LNCaP clone FGC (cell line): Measurements from ENCODE around the gene RYR3.

Experiments
- DNase-seq: peaks from one replicate; pipeline ENCODE4 v3.0.0-alpha.2; 2011; ENCODE audit warnings: low read depth
- H3K4me3 ChIP-seq: 2 replicates; pipeline ENCODE4 v1.5.1; 2011; ENCODE audit warnings: mild to moderate bottlenecking, low read depth, low read length, control low read depth
- TF ChIP-seq, protein P1 (sequence below): IDR thresholded peaks from 2 replicates; pipeline ENCODE4 v1.5.1; 2012; ENCODE audit warnings: mild to moderate bottlenecking; ENCODE audit not compliant: control insufficient read depth, insufficient read depth; ENCODE audit errors: extremely low read depth

Gene RYR3

DNA sequence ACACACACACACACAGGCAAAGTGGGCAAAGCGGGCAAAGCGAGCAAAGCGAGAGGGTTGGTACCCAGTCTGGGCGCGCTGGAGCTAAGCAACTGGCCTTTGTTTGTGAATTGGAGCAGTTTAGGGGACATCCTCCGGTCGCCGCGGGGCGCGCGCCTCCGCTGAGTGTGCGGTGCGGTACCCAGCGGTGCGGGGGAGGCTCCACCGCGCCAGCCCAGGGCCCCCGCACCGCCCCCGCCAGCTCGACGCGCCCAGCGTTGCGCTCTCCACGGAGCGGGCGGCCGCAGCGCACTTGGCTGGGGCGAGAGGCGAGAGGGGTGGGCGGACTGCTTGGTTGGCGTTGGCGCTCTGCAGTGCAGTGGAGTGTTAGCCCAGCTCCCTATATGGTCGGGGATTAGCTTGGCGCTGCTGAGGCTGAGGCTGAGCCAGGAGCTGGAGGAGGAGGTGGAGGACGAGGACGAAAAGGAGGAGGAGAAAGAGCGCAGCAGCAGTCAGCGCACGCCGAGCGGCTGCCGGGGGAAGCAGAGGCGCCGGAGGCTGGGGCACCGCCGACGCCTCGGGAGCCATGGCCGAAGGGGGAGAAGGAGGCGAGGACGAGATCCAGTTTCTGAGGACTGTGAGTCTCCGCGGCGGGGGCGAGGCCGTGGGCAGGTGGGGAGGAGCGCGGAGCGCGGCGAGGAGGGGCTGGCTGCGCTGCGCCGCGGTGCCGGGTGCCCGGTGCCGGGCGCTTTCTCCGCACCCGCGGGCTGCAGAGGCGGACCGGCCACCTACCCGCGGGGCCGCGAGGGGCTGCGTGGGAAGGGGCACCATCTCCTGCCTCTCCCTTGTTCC lies at the start of gene RYR3:
Gene RYR3 (plus strand): TSS at position 487 of the 831 bp plus-strand sequence. CDS start 79 bp downstream, at position 566.
- no peak within 1 kb of the TSS for H3K4me3 ChIP-seq
- TF ChIP-seq, protein P1, sequence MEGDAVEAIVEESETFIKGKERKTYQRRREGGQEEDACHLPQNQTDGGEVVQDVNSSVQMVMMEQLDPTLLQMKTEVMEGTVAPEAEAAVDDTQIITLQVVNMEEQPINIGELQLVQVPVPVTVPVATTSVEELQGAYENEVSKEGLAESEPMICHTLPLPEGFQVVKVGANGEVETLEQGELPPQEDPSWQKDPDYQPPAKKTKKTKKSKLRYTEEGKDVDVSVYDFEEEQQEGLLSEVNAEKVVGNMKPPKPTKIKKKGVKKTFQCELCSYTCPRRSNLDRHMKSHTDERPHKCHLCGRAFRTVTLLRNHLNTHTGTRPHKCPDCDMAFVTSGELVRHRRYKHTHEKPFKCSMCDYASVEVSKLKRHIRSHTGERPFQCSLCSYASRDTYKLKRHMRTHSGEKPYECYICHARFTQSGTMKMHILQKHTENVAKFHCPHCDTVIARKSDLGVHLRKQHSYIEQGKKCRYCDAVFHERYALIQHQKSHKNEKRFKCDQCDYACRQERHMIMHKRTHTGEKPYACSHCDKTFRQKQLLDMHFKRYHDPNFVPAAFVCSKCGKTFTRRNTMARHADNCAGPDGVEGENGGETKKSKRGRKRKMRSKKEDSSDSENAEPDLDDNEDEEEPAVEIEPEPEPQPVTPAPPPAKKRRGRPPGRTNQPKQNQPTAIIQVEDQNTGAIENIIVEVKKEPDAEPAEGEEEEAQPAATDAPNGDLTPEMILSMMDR, result no peak
- no peak for DNase-seq

DNA sequence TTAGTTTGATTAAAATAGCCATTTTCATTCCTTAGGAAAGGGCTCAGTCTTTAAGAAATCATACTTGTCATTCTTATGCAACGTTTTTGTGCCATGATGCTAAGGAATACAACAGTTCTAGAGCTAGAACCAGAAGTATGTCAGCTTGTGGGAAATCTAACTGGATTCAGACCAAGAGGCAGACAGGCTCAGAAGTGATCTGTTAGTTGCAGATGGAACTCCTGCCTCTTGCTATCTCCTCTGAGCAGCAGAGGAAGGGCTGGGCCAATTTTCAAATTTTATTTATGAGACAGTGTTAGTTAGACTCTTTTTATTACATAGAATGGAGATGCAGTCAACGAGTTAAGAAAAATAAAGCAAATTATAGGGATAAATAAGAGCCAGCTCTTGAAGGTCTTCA lies 48.5 kb upstream of the RYR3 start:
- H3K4me3 ChIP-seq, result no peak overlapping the region
- TF ChIP-seq, protein P1, result no peak
- no peak for DNase-seq

DNA sequence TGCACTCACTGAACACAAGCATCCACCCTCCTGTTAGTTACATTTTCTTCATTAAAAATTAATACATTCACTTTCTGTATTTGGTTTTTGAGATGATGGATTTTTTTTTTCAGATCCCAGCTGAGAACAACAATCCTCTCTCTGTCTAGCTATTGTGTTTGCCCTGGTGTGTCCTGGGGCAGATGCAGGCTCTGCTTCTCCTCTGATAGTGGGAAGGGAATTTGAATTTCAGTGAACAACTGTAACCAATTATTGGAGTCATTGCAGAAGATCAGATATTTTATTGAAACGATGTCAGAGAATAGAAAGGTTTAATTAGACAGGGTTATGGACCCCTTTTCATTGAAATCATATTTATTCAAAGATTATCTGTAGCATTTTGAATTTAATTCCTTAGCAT lies 33.1 kb upstream of the RYR3 start:
- DNase-seq, result no peak
- TF ChIP-seq, protein P1, result no peak
- H3K4me3 ChIP-seq, result no peak overlapping the region

DNA sequence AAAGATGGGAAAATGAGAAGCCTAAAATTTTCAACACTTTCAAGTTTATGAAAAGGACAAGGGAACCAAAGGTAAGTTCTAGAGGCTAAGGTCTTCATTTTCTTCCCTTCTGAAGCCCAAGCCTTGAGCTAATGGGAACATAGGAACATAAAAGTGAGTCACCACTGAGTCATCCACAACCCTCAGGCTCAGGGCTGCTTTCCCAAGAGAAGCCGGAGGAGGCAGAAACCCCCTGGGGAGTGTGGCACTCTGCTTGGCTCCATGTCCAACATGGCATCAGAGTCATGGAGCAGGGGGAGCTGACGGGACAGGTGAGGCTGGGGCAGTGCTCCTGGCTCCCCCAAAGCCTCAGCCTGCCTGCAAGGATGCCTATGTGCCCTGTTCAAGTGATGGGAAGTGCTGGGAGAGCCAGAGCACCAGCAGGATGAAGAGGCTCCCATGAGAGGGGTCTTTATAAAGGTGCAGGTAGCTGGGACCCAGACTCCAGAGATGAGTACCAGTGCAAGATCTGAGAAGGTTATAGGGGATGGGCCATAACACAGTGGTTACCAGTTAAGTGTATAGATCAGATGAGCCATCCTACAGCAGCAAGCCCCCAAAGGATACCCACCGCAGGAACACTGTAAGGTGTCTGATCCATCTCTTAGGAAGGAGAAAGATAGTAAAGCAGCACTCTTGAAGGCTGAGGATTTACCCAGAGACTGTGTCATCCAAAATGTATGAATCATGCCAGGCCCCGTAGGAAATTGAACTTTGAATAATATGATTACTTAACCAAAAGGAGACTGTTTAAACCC lies 31.8 kb upstream of the RYR3 start:
- H3K4me3 ChIP-seq, result no peak overlapping the region
- TF ChIP-seq, protein P1, result no peak
- DNase-seq, result no peak

DNA sequence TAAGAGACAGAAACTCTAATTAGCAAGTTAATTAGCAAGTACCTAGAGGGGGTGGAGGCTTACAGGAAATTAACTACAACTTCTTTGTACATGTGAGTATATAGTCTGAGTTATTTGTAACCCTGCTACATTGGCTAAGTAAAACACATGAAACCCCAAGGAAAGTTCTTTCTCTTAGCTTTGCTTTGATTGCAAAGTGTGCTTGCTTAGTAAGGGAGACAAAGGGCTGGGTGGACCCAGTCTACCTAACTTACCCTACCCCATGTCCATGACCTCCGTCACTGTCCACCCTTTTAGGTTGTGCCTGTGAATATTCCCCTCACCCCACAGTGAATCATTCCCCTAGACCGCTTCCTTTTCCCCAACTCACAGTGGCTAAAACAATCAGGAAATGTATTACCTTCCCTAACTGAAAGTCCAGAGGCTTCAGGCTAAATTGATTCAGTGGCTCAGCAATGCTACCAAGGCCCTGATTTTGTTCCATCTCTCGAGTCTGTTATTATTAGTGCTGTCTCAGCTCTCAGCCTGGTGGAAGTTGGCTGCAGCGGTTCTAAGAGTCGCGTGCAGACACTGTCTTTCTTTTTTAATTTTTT lies 31.1 kb upstream of the RYR3 start:
- H3K4me3 ChIP-seq, result no peak overlapping the region
- TF ChIP-seq, protein P1, result no peak

DNA sequence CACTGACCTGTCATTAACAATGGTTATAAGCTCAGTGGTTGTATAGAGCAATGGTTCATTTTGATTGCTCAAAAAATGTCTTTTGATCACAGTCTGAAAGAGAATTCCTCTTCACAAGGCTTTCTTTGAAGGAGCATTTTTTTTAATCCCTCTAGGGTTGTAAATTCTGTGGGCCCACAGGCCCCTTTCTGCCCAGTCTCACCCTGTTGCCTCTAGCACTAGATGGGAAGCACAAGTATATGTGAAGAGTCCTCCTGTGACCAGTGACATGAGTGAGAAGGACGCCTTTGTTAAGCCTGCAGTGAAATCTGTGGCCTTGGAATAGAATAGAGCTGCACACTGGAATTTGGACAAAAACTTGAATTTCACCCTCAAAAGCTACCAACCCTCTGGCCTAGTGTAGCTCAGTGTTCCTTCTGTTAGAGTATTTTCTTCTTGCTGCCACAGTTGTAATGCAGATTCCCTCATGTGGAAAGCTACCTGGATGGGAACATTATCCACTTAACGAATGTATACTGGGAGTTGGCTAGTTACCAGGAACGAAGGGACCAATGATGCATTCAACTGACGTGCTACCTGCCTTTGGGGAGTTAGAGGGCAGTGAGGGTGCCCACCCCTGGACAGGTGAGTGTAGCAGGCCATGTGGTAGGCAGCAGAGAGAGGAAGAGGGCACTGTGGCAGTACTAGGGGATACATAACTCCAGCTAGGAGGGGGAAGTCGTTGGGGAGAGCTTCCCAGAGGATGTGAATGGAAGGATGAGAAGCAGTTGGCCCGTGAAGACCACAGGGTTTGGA lies 28.3 kb upstream of the RYR3 start:
- TF ChIP-seq, protein P1, result no peak
- DNase-seq, result no peak
- H3K4me3 ChIP-seq, result no peak overlapping the region

More for the DNA sequence above, 31.1 kb upstream of the RYR3 start:
- no peak for DNase-seq
